ENCODE results near the gene ZNF700.
A peak's percentile ranks its signal among the peaks of the same experiment; 100 is the strongest.

ZNF700 gene

DNA sequence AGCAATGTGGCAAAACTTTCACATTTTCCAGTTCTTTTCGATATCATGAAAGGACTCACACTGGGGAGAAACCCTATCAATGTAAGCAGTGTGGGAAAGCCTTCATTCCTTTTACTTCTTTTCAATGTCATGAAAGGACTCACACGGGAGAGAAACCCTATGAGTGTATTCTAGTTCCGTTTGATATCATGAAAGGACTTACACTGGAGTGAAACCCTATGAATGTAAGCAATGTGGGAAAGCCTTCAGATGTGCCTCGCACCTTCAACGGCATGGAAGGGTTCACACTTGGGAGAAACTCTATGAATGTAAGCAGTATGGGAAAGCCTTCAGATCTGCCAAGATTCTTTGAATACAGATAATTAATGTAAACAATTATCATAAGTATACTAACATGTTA, 25.4 kb downstream of the ZNF700 start:
- H3K9me3 ChIP-seq (ENCODE audit: control insufficient read depth, insufficient read depth, low read length), result peaks cover 73% of the 10 kb centered on the region
- TF ChIP-seq, protein P1, sequence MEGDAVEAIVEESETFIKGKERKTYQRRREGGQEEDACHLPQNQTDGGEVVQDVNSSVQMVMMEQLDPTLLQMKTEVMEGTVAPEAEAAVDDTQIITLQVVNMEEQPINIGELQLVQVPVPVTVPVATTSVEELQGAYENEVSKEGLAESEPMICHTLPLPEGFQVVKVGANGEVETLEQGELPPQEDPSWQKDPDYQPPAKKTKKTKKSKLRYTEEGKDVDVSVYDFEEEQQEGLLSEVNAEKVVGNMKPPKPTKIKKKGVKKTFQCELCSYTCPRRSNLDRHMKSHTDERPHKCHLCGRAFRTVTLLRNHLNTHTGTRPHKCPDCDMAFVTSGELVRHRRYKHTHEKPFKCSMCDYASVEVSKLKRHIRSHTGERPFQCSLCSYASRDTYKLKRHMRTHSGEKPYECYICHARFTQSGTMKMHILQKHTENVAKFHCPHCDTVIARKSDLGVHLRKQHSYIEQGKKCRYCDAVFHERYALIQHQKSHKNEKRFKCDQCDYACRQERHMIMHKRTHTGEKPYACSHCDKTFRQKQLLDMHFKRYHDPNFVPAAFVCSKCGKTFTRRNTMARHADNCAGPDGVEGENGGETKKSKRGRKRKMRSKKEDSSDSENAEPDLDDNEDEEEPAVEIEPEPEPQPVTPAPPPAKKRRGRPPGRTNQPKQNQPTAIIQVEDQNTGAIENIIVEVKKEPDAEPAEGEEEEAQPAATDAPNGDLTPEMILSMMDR (IDR thresholded peaks at IDR 0.05; ENCODE audit: low read depth, low read length, poor library complexity, severe bottlenecking), result no peak
- no peak for TF ChIP-seq EZH2phosphoT487 (IDR thresholded peaks at IDR 0.05; ENCODE audit: borderline replicate concordance, low read length)
- no peak overlapping the region for H3K4me2 ChIP-seq (ENCODE audit: low read length)
- no peaks in the 10 kb centered on the region for H3K4me1 ChIP-seq (ENCODE audit: control insufficient read depth, low read length)
- peaks cover 84% of the 10 kb centered on the region for H3K36me3 ChIP-seq (ENCODE audit: control insufficient read depth, low read length)
- H3K79me2 ChIP-seq (ENCODE audit: control insufficient read depth, low read length), result peaks cover 11% of the 10 kb centered on the region
- H3K27ac ChIP-seq (ENCODE audit: low read depth, low read length), result no peak overlapping the region
- no peaks in the 10 kb centered on the region for H3K9me2 ChIP-seq (replicated peaks; ENCODE audit: control insufficient read depth, low read length)
- no peak overlapping the region for H3K4me3 ChIP-seq (ENCODE audit: low read length)
- no peaks in the 10 kb centered on the region for H3K27me3 ChIP-seq (ENCODE audit: control insufficient read depth, low read length)
- no peaks in the 10 kb centered on the region for H4K20me1 ChIP-seq (ENCODE audit: control insufficient read depth, insufficient read depth, low read depth, low read length)
- H3F3A ChIP-seq (ENCODE audit: control insufficient read depth, insufficient read depth), result peaks cover 7% of the 10 kb centered on the region; the same call in 1 of the 2 replicates

DNA sequence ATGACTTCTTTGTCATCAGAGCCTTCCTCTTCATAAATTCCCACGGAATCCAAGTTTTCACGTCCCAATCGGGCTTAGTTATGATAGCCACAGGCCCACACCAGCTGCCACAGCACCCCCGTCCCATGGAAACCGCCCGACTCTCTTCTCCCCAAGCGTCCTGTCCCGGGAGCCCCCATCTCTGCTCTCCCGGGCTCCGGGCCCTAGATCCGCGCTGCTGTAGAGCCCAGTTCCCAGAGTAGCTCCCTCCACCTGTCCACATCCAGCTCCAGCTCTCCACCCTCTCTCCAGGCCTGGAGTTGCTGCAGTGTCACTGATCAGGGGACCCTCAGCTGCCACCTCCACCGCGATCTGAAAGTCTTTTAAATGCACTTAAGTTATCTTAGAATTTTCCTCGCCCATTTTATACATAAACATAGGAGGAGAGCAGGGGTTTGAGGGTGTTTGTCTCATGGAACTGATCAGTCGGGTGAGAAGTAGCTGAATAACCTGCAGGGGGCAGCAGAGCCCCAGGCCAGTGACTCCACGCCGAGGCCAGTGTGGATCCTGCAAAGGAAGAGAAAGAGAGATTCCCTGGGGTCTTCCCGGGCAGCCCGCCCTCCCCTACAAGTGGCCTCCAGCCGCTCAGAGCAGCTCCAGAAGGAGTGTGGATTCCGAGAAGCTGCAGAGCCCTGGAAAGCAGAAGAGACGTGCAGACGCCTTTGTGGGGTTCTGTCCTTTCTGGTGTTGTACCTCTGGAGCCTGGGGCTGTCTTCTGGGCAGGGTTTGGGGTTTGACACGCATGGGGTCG, 38.9 kb downstream of the ZNF700 start:
- Histone ChIP-seq H3K4me3 (ENCODE audit: low read length) (peak overlapping the region; percentile 89), H3K27me3 (ENCODE audit: control insufficient read depth, low read length) (no peaks in the 10 kb centered on the region), H3K9me2 (replicated peaks; ENCODE audit: control insufficient read depth, low read length) (no peaks in the 10 kb centered on the region), H3K4me1 (ENCODE audit: control insufficient read depth, low read length) (peaks cover 18% of the 10 kb centered on the region), H3K79me2 (ENCODE audit: control insufficient read depth, low read length) (no peaks in the 10 kb centered on the region), H3K9me3 (ENCODE audit: control insufficient read depth, insufficient read depth, low read length) (no peaks in the 10 kb centered on the region), H3K27ac (ENCODE audit: low read depth, low read length) (peak overlapping the region; percentile 42), H3K4me2 (ENCODE audit: low read length) (peak overlapping the region; percentile 83), H4K20me1 (ENCODE audit: control insufficient read depth, insufficient read depth, low read depth, low read length) (no peaks in the 10 kb centered on the region), H3F3A (ENCODE audit: control insufficient read depth, insufficient read depth) (0 out of 2 replicates have a peak, but pooled peaks cover 3% of the 10 kb centered on the region), H3K36me3 (ENCODE audit: control insufficient read depth, low read length) (no peaks in the 10 kb centered on the region)
- no peak for TF ChIP-seq EZH2phosphoT487 (IDR thresholded peaks at IDR 0.05; ENCODE audit: borderline replicate concordance, low read length)
- TF ChIP-seq, protein P1 (IDR thresholded peaks at IDR 0.05; ENCODE audit: low read depth, low read length, poor library complexity, severe bottlenecking), result peak; percentile 84

DNA sequence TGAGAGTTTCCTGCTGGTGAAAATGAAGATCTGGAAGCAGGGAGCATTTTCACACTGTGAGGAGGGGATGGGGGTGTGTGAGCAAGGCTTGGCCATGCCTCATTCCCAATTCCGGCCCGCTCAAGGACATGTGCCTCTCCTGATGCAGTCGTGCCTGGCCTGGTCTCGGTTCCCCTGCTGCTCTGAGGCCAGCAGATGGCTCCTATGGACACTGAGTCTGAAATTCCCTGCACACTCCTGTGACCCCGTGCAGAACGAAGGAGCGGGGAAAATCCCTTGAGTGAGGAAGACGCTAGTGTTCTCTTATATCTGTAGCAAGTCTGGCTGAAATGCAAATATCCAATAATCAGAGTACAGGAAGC, 39.6 kb downstream of the ZNF700 start:
- peak overlapping the region; percentile 83 for H3K4me2 ChIP-seq (ENCODE audit: low read length)
- H3K9me3 ChIP-seq (ENCODE audit: control insufficient read depth, insufficient read depth, low read length), result no peaks in the 10 kb centered on the region
- H3K79me2 ChIP-seq (ENCODE audit: control insufficient read depth, low read length), result no peaks in the 10 kb centered on the region
- H3K4me1 ChIP-seq (ENCODE audit: control insufficient read depth, low read length), result peaks cover 18% of the 10 kb centered on the region
- peak overlapping the region; percentile 42 for H3K27ac ChIP-seq (ENCODE audit: low read depth, low read length)
- H3K9me2 ChIP-seq (replicated peaks; ENCODE audit: control insufficient read depth, low read length), result no peaks in the 10 kb centered on the region
- H3F3A ChIP-seq (ENCODE audit: control insufficient read depth, insufficient read depth), result 0 out of 2 replicates have a peak, but pooled peaks cover 3% of the 10 kb centered on the region
- no peaks in the 10 kb centered on the region for H3K27me3 ChIP-seq (ENCODE audit: control insufficient read depth, low read length)
- H4K20me1 ChIP-seq (ENCODE audit: control insufficient read depth, insufficient read depth, low read depth, low read length), result no peaks in the 10 kb centered on the region
- peak overlapping the region; percentile 89 for H3K4me3 ChIP-seq (ENCODE audit: low read length)
- no peak for TF ChIP-seq EZH2phosphoT487 (IDR thresholded peaks at IDR 0.05; ENCODE audit: borderline replicate concordance, low read length)
- TF ChIP-seq, protein P1 (IDR thresholded peaks at IDR 0.05; ENCODE audit: low read depth, low read length, poor library complexity, severe bottlenecking), result no peak
- H3K36me3 ChIP-seq (ENCODE audit: control insufficient read depth, low read length), result no peaks in the 10 kb centered on the region
